ENCODE results near the gene RABGAP1L.

DNA sequence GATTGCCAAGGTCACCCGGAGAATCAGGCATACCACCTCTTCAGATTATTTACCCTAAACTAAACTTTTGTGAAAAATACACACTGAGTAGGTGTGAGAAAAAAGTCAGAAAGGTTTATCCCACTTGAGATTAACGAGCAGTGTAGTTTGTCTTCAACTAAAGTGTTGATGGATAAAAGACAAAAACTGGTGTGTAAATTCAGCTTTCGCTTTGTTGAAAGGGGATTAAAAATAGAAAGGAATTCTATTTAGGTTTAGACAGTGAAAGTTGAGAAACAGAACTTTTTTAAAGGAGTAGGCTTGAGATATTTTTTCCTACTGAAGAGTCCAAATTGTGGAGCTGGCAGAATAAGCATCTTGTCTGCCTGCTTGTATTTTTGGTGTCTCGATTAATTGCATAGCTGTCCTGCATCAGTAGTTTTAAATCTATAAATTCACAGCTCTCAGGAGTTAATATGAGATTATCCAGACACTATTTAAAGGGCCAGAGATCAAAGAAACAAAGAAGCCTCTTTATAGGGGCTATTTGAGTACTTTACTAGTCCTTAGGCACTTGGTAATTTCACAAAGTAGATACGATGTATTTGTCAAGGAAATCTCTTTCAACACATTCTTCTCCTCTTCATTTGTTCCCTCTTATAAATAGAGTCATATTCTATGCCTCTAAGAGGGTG is 46.7 kb upstream of the RABGAP1L start:
- TF ChIP-seq, protein P1, sequence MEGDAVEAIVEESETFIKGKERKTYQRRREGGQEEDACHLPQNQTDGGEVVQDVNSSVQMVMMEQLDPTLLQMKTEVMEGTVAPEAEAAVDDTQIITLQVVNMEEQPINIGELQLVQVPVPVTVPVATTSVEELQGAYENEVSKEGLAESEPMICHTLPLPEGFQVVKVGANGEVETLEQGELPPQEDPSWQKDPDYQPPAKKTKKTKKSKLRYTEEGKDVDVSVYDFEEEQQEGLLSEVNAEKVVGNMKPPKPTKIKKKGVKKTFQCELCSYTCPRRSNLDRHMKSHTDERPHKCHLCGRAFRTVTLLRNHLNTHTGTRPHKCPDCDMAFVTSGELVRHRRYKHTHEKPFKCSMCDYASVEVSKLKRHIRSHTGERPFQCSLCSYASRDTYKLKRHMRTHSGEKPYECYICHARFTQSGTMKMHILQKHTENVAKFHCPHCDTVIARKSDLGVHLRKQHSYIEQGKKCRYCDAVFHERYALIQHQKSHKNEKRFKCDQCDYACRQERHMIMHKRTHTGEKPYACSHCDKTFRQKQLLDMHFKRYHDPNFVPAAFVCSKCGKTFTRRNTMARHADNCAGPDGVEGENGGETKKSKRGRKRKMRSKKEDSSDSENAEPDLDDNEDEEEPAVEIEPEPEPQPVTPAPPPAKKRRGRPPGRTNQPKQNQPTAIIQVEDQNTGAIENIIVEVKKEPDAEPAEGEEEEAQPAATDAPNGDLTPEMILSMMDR (conservative IDR thresholded peaks at IDR 0.05) = no peak
- TF ChIP-seq EZH2 (IDR thresholded peaks at IDR 0.05; ENCODE audit: low read depth) = no peak
